GM18951 (cell line): Measurements from ENCODE around the gene EXOSC5.

Experiments
- POLR2A ChIP-seq: IDR thresholded peaks from 4 replicates; pipeline ENCODE4 v1.6.1; 2011; ENCODE audit warnings: mild to moderate bottlenecking; ENCODE audit not compliant: insufficient read length, insufficient read depth; ENCODE audit errors: extremely low read depth
- in situ Hi-C: fragments of 300-500 bp; cut with MboI; formaldehyde crosslinking; loops from one replicate; pipeline ENCODE4 v1.12.0; 2022; ENCODE audit warnings: low sequenced_read_pairs, mixed read lengths, inconsistent platforms; ENCODE audit not compliant: unreplicated experiment

Gene EXOSC5

GRCh38 chr19:41431426-41432386 lies 34.5 kb upstream of the EXOSC5 start:
- no peak for TF ChIP-seq POLR2A
- in situ Hi-C loops, result no loop called here

GRCh38 chr19:41430922-41431321 lies 33.8 kb upstream of the EXOSC5 start:
- no peak for TF ChIP-seq POLR2A
- in situ Hi-C loops, result no loop called here

- in situ Hi-C loops, result no loop called here
- no peak for TF ChIP-seq POLR2A
These were observed 31.3 kb upstream of the EXOSC5 start for GRCh38 chr19:41428481-41428859.

GRCh38 chr19:41427647-41428480 lies 30.7 kb upstream of the EXOSC5 start:
- no peak for TF ChIP-seq POLR2A
- in situ Hi-C loops, result no loop called here

- in situ Hi-C loops, result no loop called here
- no peak for TF ChIP-seq POLR2A
These were observed 29.9 kb upstream of the EXOSC5 start, which contains the start of gene B3GNT8 for GRCh38 chr19:41426952-41427646. Gene B3GNT8, minus strand, starts transcription at chr19:41427374. Its CDS starts 596 bp downstream, at chr19:41426778.

- TF ChIP-seq POLR2A, result no peak
- in situ Hi-C loops, result no loop called here
These were observed 29.1 kb upstream of the EXOSC5 start for GRCh38 chr19:41426116-41426841.

GRCh38 chr19:41425174-41426115 lies 28.3 kb upstream of the EXOSC5 start:
- in situ Hi-C loops, result no loop called here
- no peak for TF ChIP-seq POLR2A

- in situ Hi-C loops, result no loop called here
- no peak for TF ChIP-seq POLR2A
These were observed 27.4 kb upstream of the EXOSC5 start for GRCh38 chr19:41424335-41425173.

GRCh38 chr19:41422955-41423354 lies 25.8 kb upstream of the EXOSC5 start:
- in situ Hi-C loops, result no loop called here
- TF ChIP-seq POLR2A, result no peak

GRCh38 chr19:41422456-41422855 lies 25.3 kb upstream of the EXOSC5 start:
- in situ Hi-C loops, result no loop called here

GRCh38 chr19:41421973-41422372 lies 24.8 kb upstream of the EXOSC5 start:
- no peak for TF ChIP-seq POLR2A
- in situ Hi-C loops, result no loop called here

More at GRCh38 chr19:41422456-41422855, 25.3 kb upstream of the EXOSC5 start:
- no peak for TF ChIP-seq POLR2A

GRCh38 chr19:41421314-41421713 lies 24.2 kb upstream of the EXOSC5 start:
- TF ChIP-seq POLR2A, result no peak
- in situ Hi-C loops, result no loop called here
